DOHH2 (cell line): ENCODE measurements around the gene CENPU.

ENCODE experiments used
- H3F3A ChIP-seq: fragments of 200-600 bp; sonication (generic), shearing (Covaris generic); 2 replicates; pipeline ENCODE4 v1.6.0; 2016; ENCODE audit warnings: antibody characterized with exemption, mild to moderate bottlenecking; ENCODE audit not compliant: control insufficient read depth, insufficient read depth
- H3K27ac ChIP-seq: fragments of 200-600 bp; sonication (generic); 2 replicates; pipeline ENCODE4 v1.5.1; 2014; ENCODE audit warnings: low read depth, mild to moderate bottlenecking, low read length, moderate library complexity
- H3K27me3 ChIP-seq: fragments of 200-600 bp; sonication (generic); 2 replicates; pipeline ENCODE4 v1.6.1; 2014; ENCODE audit warnings: mild to moderate bottlenecking, low read length, mixed read lengths; ENCODE audit not compliant: control insufficient read depth
- H3K36me3 ChIP-seq: fragments of 200-600 bp; sonication (generic); 2 replicates; pipeline ENCODE4 v1.6.1; 2014; ENCODE audit warnings: mild to moderate bottlenecking, low read length, moderate library complexity, mixed read lengths; ENCODE audit not compliant: control insufficient read depth
- H3K4me1 ChIP-seq: fragments of 200-600 bp; sonication (generic); 2 replicates; pipeline ENCODE4 v1.6.1; 2014; ENCODE audit warnings: mild to moderate bottlenecking, low read length, mixed read lengths; ENCODE audit not compliant: control insufficient read depth
- H3K4me2 ChIP-seq: fragments of 200-600 bp; sonication (generic); 2 replicates; pipeline ENCODE4 v1.6.0; 2014; ENCODE audit warnings: mild to moderate bottlenecking, low read length, moderate library complexity
- H3K4me3 ChIP-seq: fragments of 200-600 bp; sonication (generic); 2 replicates; pipeline ENCODE4 v1.5.1; 2014; ENCODE audit warnings: mild to moderate bottlenecking, low read length, mixed read lengths
- H3K79me2 ChIP-seq: fragments of 200-600 bp; sonication (generic); 2 replicates; pipeline ENCODE4 v1.6.1; 2014; ENCODE audit warnings: mild to moderate bottlenecking, low read length, mixed read lengths; ENCODE audit not compliant: control insufficient read depth
- H3K9me2 ChIP-seq: fragments of 200-600 bp; sonication (generic); replicated peaks from 2 replicates; pipeline ENCODE4 v1.6.1; 2014; ENCODE audit warnings: mild to moderate bottlenecking, low read length, mixed read lengths; ENCODE audit not compliant: control insufficient read depth
- H3K9me3 ChIP-seq: fragments of 200-600 bp; sonication (generic); 2 replicates; pipeline ENCODE4 v1.6.1; 2014; ENCODE audit warnings: antibody characterized with exemption, low read length, mixed read lengths; ENCODE audit not compliant: control insufficient read depth, insufficient read depth
- H4K20me1 ChIP-seq: fragments of 200-600 bp; sonication (generic); 2 replicates; pipeline ENCODE4 v1.6.0; 2014; ENCODE audit warnings: low read depth, mild to moderate bottlenecking, antibody characterized with exemption, low read length, moderate library complexity; ENCODE audit not compliant: control insufficient read depth, insufficient read depth
- CTCF ChIP-seq: fragments of 200-600 bp; sonication (generic); IDR thresholded peaks from one replicate; pipeline ENCODE4 v1.5.1; 2014; ENCODE audit warnings: antibody characterized with exemption, mild to moderate bottlenecking, low read depth, low read length; ENCODE audit not compliant: poor library complexity, severe bottlenecking
- EZH2phosphoT487 ChIP-seq: fragments of 200-600 bp; sonication (generic); IDR thresholded peaks from 2 replicates; pipeline ENCODE4 v1.6.1; 2017; ENCODE audit warnings: borderline replicate concordance, mild to moderate bottlenecking, antibody characterized with exemption, low read length, moderate library complexity, mixed read lengths

The CENPU gene

GRCh38 chr4:184768296-184768695, 34.4 kb upstream of the CENPU start:
- TF ChIP-seq EZH2phosphoT487 (no peak), CTCF (no peak)
- Histone ChIP-seq H3K79me2 (no peaks in the 10 kb centered on the region), H3K4me3 (no peak overlapping the region), H3K27me3 (no peaks in the 10 kb centered on the region), H3K9me2 (no peaks in the 10 kb centered on the region), H3K4me1 (no peaks in the 10 kb centered on the region), H3K9me3 (no peaks in the 10 kb centered on the region), H3K27ac (no peak overlapping the region), H3K4me2 (no peak overlapping the region), H3F3A (no peaks in the 10 kb centered on the region), H3K36me3 (peaks cover 39% of the 10 kb centered on the region), H4K20me1 (no peaks in the 10 kb centered on the region)

- Histone ChIP-seq H4K20me1 (no peaks in the 10 kb centered on the region), H3K4me1 (no peaks in the 10 kb centered on the region), H3K27me3 (no peaks in the 10 kb centered on the region), H3K9me3 (no peaks in the 10 kb centered on the region), H3F3A (no peaks in the 10 kb centered on the region), H3K36me3 (peaks cover 47% of the 10 kb centered on the region), H3K27ac (no peak overlapping the region), H3K79me2 (no peaks in the 10 kb centered on the region), H3K9me2 (no peaks in the 10 kb centered on the region), H3K4me3 (no peak overlapping the region), H3K4me2 (no peak overlapping the region)
- TF ChIP-seq CTCF (no peak), EZH2phosphoT487 (no peak)
Measured at GRCh38 chr4:184766446-184766845, 32.5 kb upstream of the CENPU start.

GRCh38 chr4:184765473-184766340, 31.8 kb upstream of the CENPU start:
- no peak overlapping the region for H3K4me2 ChIP-seq
- no peaks in the 10 kb centered on the region for H3K9me2 ChIP-seq
- TF ChIP-seq EZH2phosphoT487 (no peak), CTCF (no peak)
- no peaks in the 10 kb centered on the region for H3K79me2 ChIP-seq
- H3K27ac ChIP-seq: no peak overlapping the region
- H3K4me3 ChIP-seq: no peak overlapping the region
- no peaks in the 10 kb centered on the region for H3K9me3 ChIP-seq
- H3K4me1 ChIP-seq: no peaks in the 10 kb centered on the region
- H4K20me1 ChIP-seq: no peaks in the 10 kb centered on the region
- H3F3A ChIP-seq: no peaks in the 10 kb centered on the region
- H3K27me3 ChIP-seq: no peaks in the 10 kb centered on the region
- peaks cover 52% of the 10 kb centered on the region for H3K36me3 ChIP-seq
